OCI-LY1 (cell line): ENCODE data around the gene GPR183.

ENCODE experiments used
- H2AFZ ChIP-seq: fragments of 200-600 bp; sonication (generic), shearing (Covaris generic); 2 replicates; pipeline ENCODE4 v1.6.0; 2014; ENCODE audit warnings: antibody characterized with exemption, mild to moderate bottlenecking, low read length
- H3F3A ChIP-seq: fragments of 200-600 bp; sonication (generic), shearing (Covaris generic); 2 replicates; pipeline ENCODE4 v1.6.0; 2014; ENCODE audit warnings: mild to moderate bottlenecking, antibody characterized with exemption, low read length, moderate library complexity; ENCODE audit not compliant: insufficient read depth
- H3K27ac ChIP-seq: fragments of 200-600 bp; sonication (generic); 2 replicates; pipeline ENCODE4 v1.5.1; 2014; ENCODE audit warnings: low read length, mixed run types, mild to moderate bottlenecking, low read depth; ENCODE audit not compliant: poor library complexity, severe bottlenecking
- H3K27me3 ChIP-seq: fragments of 200-600 bp; sonication (generic); 2 replicates; pipeline ENCODE4 v1.6.0; 2014; ENCODE audit warnings: antibody characterized with exemption, mild to moderate bottlenecking, low read length, moderate library complexity; ENCODE audit not compliant: insufficient read depth
- H3K36me3 ChIP-seq: fragments of 200-600 bp; sonication (generic); 2 replicates; pipeline ENCODE4 v1.6.1; 2014; ENCODE audit warnings: mild to moderate bottlenecking, antibody characterized with exemption, low read length, moderate library complexity, mixed read lengths; ENCODE audit not compliant: insufficient read depth
- H3K4me1 ChIP-seq: fragments of 200-600 bp; sonication (generic); 2 replicates; pipeline ENCODE4 v1.5.1; 2014; ENCODE audit warnings: mild to moderate bottlenecking, low read length, moderate library complexity; ENCODE audit not compliant: insufficient read depth, severe bottlenecking
- H3K4me2 ChIP-seq: fragments of 200-600 bp; sonication (generic), shearing (Covaris generic); 2 replicates; pipeline ENCODE4 v1.6.1; 2014; ENCODE audit warnings: low read length
- H3K4me3 ChIP-seq: fragments of 200-600 bp; sonication (generic); 2 replicates; pipeline ENCODE4 v1.5.1; 2014; ENCODE audit warnings: low read length, low read depth, mild to moderate bottlenecking, mixed read lengths; ENCODE audit not compliant: poor library complexity, severe bottlenecking
- H3K79me2 ChIP-seq: fragments of 200-600 bp; shearing (Covaris generic); 2 replicates; pipeline ENCODE4 v1.6.1; 2016; ENCODE audit warnings: mixed run types, low read length, mixed read lengths; ENCODE audit not compliant: insufficient read depth
- H3K9ac ChIP-seq: fragments of 200-600 bp; sonication (generic), shearing (Covaris generic); 2 replicates; pipeline ENCODE4 v1.6.1; 2014; ENCODE audit warnings: mild to moderate bottlenecking, low read length, mixed read lengths
- H3K9me2 ChIP-seq: fragments of 200-600 bp; sonication (generic), shearing (Covaris generic); 2 replicates; pipeline ENCODE4 v1.6.1; 2014; ENCODE audit warnings: low read depth, mild to moderate bottlenecking, low read length, mixed read lengths
- H3K9me3 ChIP-seq: fragments of 200-600 bp; shearing (Covaris generic); 2 replicates; pipeline ENCODE4 v1.6.1; 2014; ENCODE audit warnings: low read length, mixed read lengths
- H4K20me1 ChIP-seq: fragments of 200-600 bp; sonication (generic), shearing (Covaris generic); 2 replicates; pipeline ENCODE4 v1.6.0; 2016; ENCODE audit warnings: mild to moderate bottlenecking, low read length; ENCODE audit not compliant: insufficient read depth
- CTCF ChIP-seq: fragments of 200-600 bp; sonication (generic), shearing (Covaris generic); IDR thresholded peaks from 2 replicates; pipeline ENCODE4 v1.5.1; 2017; ENCODE audit warnings: mild to moderate bottlenecking, antibody characterized with exemption, low read length, moderate library complexity, mixed read lengths
- EZH2 ChIP-seq: fragments of 200-600 bp; sonication (generic), shearing (Covaris generic); IDR thresholded peaks from 2 replicates; pipeline ENCODE4 v1.8.0; 2017; ENCODE audit warnings: borderline replicate concordance, mixed run types, mild to moderate bottlenecking, antibody characterized with exemption, low read length, moderate library complexity, mixed read lengths

GPR183 gene

GRCh38 chr13:99311137-99311536 lies 3.9 kb upstream of the GPR183 start:
- Histone ChIP-seq H3K4me2 (peak overlapping the region; percentile 25), H4K20me1 (no peaks in the 10 kb centered on the region), H3K27ac (peak overlapping the region; percentile 85), H3K27me3 (no peaks in the 10 kb centered on the region), H3K9me2 (no peaks in the 10 kb centered on the region), H3K4me3 (no peak overlapping the region), H3K4me1 (peaks cover 72% of the 10 kb centered on the region), H3K9me3 (no peaks in the 10 kb centered on the region), H3K9ac (peak overlapping the region; percentile 19; the same call in 1 of the 2 replicates), H3K36me3 (peaks cover 13% of the 10 kb centered on the region), H2AFZ (no peak overlapping the region), H3K79me2 (peaks cover 28% of the 10 kb centered on the region), H3F3A (0 out of 2 replicates have a peak, but pooled peaks cover 6% of the 10 kb centered on the region)
- TF ChIP-seq CTCF (no peak), EZH2 (no peak)

DNA sequence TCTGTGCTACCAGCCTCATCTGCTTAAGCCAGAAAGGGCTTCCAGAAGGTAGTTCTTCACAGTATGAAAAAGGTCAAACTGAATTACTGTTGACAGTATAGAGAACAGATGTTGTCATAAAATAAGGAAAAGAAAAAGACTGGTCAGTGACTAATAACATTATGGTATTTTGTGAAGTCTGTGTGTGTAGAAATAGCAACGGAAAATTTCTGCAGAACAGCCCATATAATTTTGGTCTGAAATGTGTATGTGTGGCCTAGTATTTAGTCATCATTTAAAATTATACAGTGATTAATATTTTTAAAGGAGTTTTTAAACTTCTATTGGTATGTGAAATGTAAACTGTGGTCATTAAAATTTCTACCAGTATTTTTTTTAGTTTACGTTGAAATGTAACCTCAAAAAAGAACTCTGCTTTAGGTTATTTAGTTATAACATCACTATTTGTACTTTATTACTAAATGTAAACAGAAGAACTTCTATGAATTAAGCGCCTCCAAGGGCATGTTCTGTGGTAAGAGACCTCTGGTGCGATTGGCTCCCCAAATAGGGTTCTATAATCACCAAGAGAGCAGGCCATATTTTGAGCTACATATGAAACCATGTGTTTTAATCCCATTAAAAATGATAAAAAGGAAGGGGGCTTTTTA lies 3.3 kb upstream of the GPR183 start:
- Histone ChIP-seq H3K4me1 (peaks cover 72% of the 10 kb centered on the region), H3K27me3 (no peaks in the 10 kb centered on the region), H2AFZ (no peak overlapping the region), H3K9me3 (no peaks in the 10 kb centered on the region), H3K9ac (peak overlapping the region; percentile 19; the same call in 1 of the 2 replicates), H3K9me2 (no peaks in the 10 kb centered on the region), H3K36me3 (peaks cover 19% of the 10 kb centered on the region), H4K20me1 (no peaks in the 10 kb centered on the region), H3K4me2 (peak overlapping the region; percentile 25), H3K79me2 (peaks cover 34% of the 10 kb centered on the region), H3K27ac (peak overlapping the region; percentile 85), H3K4me3 (no peak overlapping the region), H3F3A (0 out of 2 replicates have a peak, but pooled peaks cover 6% of the 10 kb centered on the region)
- TF ChIP-seq EZH2: no peak
- TF ChIP-seq CTCF: no peak

GRCh38 chr13:99308471-99309087 lies 1.4 kb upstream of the GPR183 start:
- no peak for TF ChIP-seq EZH2

More at GRCh38 chr13:99308471-99309087, 1.4 kb upstream of the GPR183 start:
- Histone ChIP-seq H2AFZ (no peak overlapping the region), H4K20me1 (no peaks in the 10 kb centered on the region), H3K9me3 (no peaks in the 10 kb centered on the region), H3K27ac (peak overlapping the region; percentile 85), H3F3A (0 out of 2 replicates have a peak, but pooled peaks cover 6% of the 10 kb centered on the region), H3K9me2 (no peaks in the 10 kb centered on the region), H3K79me2 (peaks cover 53% of the 10 kb centered on the region), H3K4me1 (peaks cover 75% of the 10 kb centered on the region), H3K36me3 (peaks cover 34% of the 10 kb centered on the region), H3K9ac (peak overlapping the region; percentile 95), H3K4me2 (peak overlapping the region; percentile 67), H3K4me3 (peak overlapping the region; percentile 92), H3K27me3 (no peaks in the 10 kb centered on the region)
